Upper lobe of right lung (tissue), 1 donor: ENCODE data around the gene PTPRN2. TPM values are rescaled to one million over a fixed set of nuclear protein-coding genes. Genes with fewer than 3 reads are reported as not detected.

ENCODE experiments used
- ATAC-seq: fragments of 200-7000 bp; cut with Tn5 transposase; one replicate; pipeline ENCODE4 v1.9.1; 2020; ENCODE audit warnings: mild to moderate bottlenecking, moderate library complexity
- DNase-seq: peaks from one replicate; pipeline ENCODE4 v3.0.0-alpha.2; 2020
- H3K27ac ChIP-seq: fragments of 200-600 bp; one replicate; pipeline ENCODE4 v1.8.0; 2022
- H3K27me3 ChIP-seq: fragments of 200-600 bp; one replicate; pipeline ENCODE4 v1.8.0; 2022; ENCODE audit warnings: mild to moderate bottlenecking
- H3K36me3 ChIP-seq: fragments of 200-600 bp; one replicate; pipeline ENCODE4 v1.8.0; 2022
- H3K4me1 ChIP-seq: fragments of 200-600 bp; one replicate; pipeline ENCODE4 v1.8.0; 2022
- H3K4me3 ChIP-seq: fragments of 200-600 bp; one replicate; pipeline ENCODE4 v1.8.0; 2022; ENCODE audit warnings: mild to moderate bottlenecking
- H3K9me3 ChIP-seq: fragments of 200-600 bp; one replicate; pipeline ENCODE4 v1.8.0; 2022
- CTCF ChIP-seq: fragments of 200-600 bp; IDR thresholded peaks from one replicate; pipeline ENCODE4 v1.8.0; 2022; ENCODE audit warnings: antibody characterized with exemption
- intact Hi-C: fragments of 100-400 bp; cut with DNase I; formaldehyde crosslinking; loops from one replicate; pipeline ENCODE4 v1.11.0; 2022
- total RNA-seq: library from RNA; stranded (reverse); fragmentation: NEBNext Ultra II Directional; extraction: Animal tissue kit (Norgen Biotek cat#: 25700); gene quantifications from one replicate; pipeline ENCODE4 v1.2.1, GENCODE V29; 2021
- donor health status: DM: no; HTN: yes; CAD: no; lungs with severe emphysema.

PTPRN2 gene
- total RNA-seq, 1 donor from 2014 or later, result 4.9 TPM

GRCh38 chr7:158133057-158133456, 454.6 kb downstream of the PTPRN2 start:
- Histone ChIP-seq H3K27me3 (no peaks in the 10 kb centered on the region), H3K27ac (no peak overlapping the region), H3K4me3 (no peak overlapping the region), H3K9me3 (no peaks in the 10 kb centered on the region), H3K36me3 (no peaks in the 10 kb centered on the region), H3K4me1 (no peaks in the 10 kb centered on the region)
- intact Hi-C loops, result no loop called here
- no peak for TF ChIP-seq CTCF
- ATAC-seq, result no peak
- no peak for DNase-seq

- no peak for ATAC-seq
Measured at GRCh38 chr7:158130023-158130409, 457.6 kb downstream of the PTPRN2 start.

GRCh38 chr7:158129037-158130022, 458.3 kb downstream of the PTPRN2 start:
- Histone ChIP-seq H3K27me3 (no peaks in the 10 kb centered on the region), H3K27ac (no peak overlapping the region), H3K4me1 (no peaks in the 10 kb centered on the region), H3K9me3 (no peaks in the 10 kb centered on the region), H3K4me3 (no peak overlapping the region), H3K36me3 (no peaks in the 10 kb centered on the region)
- no peak for TF ChIP-seq CTCF
- ATAC-seq (no peak), DNase-seq (peak; percentile 7)
- intact Hi-C loops, result no loop called here

More at GRCh38 chr7:158130023-158130409, 457.6 kb downstream of the PTPRN2 start:
- Histone ChIP-seq H3K27me3 (no peaks in the 10 kb centered on the region), H3K27ac (no peak overlapping the region), H3K4me3 (no peak overlapping the region), H3K4me1 (no peaks in the 10 kb centered on the region), H3K36me3 (no peaks in the 10 kb centered on the region), H3K9me3 (no peaks in the 10 kb centered on the region)
- intact Hi-C loops, result no loop called here
- no peak for TF ChIP-seq CTCF
- no peak for DNase-seq

GRCh38 chr7:158128572-158128971, 459.1 kb downstream of the PTPRN2 start:
- TF ChIP-seq CTCF, result no peak
- Histone ChIP-seq H3K27me3 (no peaks in the 10 kb centered on the region), H3K36me3 (no peaks in the 10 kb centered on the region), H3K4me3 (no peak overlapping the region), H3K27ac (no peak overlapping the region), H3K4me1 (no peaks in the 10 kb centered on the region), H3K9me3 (no peaks in the 10 kb centered on the region)
- intact Hi-C loops, result no loop called here
- ATAC-seq, result no peak
- DNase-seq, result peak; percentile 46

GRCh38 chr7:158127241-158127640, 460.4 kb downstream of the PTPRN2 start:
- DNase-seq (peak; percentile 58), ATAC-seq (no peak)
- intact Hi-C loops, result no loop called here
- H3K4me3 ChIP-seq, result no peak overlapping the region
- no peak overlapping the region for H3K27ac ChIP-seq
- H3K27me3 ChIP-seq, result no peaks in the 10 kb centered on the region
- no peaks in the 10 kb centered on the region for H3K9me3 ChIP-seq
- no peak for TF ChIP-seq CTCF
- H3K36me3 ChIP-seq, result no peaks in the 10 kb centered on the region
- no peaks in the 10 kb centered on the region for H3K4me1 ChIP-seq
